Measurements from ENCODE around the gene ETV1. TPM values are rescaled to one million over a fixed set of nuclear protein-coding genes. Genes with fewer than 3 reads are reported as not detected.

Gene ETV1
- total RNA-seq, 2 donors from 2014 or later, result 15.8 to 31.2 TPM

DNA sequence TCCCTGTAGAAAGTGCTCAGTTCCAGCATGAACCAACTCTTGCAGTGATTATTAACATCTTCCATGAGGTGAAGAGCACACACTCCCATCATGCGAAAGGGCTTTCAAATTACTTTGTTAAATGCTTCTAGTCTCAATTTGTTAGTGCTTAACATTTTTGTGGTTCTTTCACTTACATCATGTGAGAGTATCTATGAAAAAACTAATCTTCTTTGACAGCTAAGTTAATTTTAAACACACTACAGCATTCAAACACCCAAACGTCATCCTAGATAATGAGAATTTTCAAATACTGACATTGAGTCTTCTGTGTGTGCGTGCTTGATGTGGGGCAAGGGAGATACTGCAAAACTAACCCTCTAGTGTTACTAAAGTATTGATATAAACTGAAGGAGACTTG lies 84.8 kb downstream of the ETV1 start:
- TF ChIP-seq, protein P1, sequence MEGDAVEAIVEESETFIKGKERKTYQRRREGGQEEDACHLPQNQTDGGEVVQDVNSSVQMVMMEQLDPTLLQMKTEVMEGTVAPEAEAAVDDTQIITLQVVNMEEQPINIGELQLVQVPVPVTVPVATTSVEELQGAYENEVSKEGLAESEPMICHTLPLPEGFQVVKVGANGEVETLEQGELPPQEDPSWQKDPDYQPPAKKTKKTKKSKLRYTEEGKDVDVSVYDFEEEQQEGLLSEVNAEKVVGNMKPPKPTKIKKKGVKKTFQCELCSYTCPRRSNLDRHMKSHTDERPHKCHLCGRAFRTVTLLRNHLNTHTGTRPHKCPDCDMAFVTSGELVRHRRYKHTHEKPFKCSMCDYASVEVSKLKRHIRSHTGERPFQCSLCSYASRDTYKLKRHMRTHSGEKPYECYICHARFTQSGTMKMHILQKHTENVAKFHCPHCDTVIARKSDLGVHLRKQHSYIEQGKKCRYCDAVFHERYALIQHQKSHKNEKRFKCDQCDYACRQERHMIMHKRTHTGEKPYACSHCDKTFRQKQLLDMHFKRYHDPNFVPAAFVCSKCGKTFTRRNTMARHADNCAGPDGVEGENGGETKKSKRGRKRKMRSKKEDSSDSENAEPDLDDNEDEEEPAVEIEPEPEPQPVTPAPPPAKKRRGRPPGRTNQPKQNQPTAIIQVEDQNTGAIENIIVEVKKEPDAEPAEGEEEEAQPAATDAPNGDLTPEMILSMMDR (conservative IDR thresholded peaks at IDR 0.05), result no peak
- 94% methylated on average over 3 of the region's 3 CpGs; no CpG with 5 or more reads in 1 of the 2 experiments for WGBS, 2 experiments (ENCODE audit: insufficient coverage in 1 of 2, insufficient read length in 1 of 2)
- no peaks in the 10 kb centered on the region for H3K27me3 ChIP-seq (ENCODE audit: control insufficient read depth, insufficient read depth, low read length, poor library complexity, severe bottlenecking)
- peaks cover 16% of the 10 kb centered on the region for H3K36me3 Mint-ChIP-seq (ENCODE audit: low read depth)
- no peak for DNase-seq
- no peak overlapping the region for H3K27ac Mint-ChIP-seq
- no peaks in the 10 kb centered on the region for H3K36me3 ChIP-seq (ENCODE audit: control insufficient read depth, insufficient read depth, low read length)
- no peaks in the 10 kb centered on the region for H3K9me3 ChIP-seq (ENCODE audit: control insufficient read depth, low read length)
- H3K4me1 ChIP-seq (ENCODE audit: control insufficient read depth, insufficient read depth, low read length), result no peaks in the 10 kb centered on the region
- no peaks in the 10 kb centered on the region for H3K27me3 Mint-ChIP-seq (ENCODE audit: insufficient read depth)
- no peak overlapping the region for H3K9ac ChIP-seq (ENCODE audit: extremely low read depth, low read length, poor library complexity, severe bottlenecking)
- no peak overlapping the region for H3K27ac ChIP-seq (ENCODE audit: low read depth, low read length)
- no peak overlapping the region for H3K4me3 ChIP-seq (ENCODE audit: low read length)
- H3K4me1 Mint-ChIP-seq, result no peaks in the 10 kb centered on the region
- no peaks in the 10 kb centered on the region for H3K9me3 Mint-ChIP-seq
- no peak overlapping the region for H3K4me3 Mint-ChIP-seq

DNA sequence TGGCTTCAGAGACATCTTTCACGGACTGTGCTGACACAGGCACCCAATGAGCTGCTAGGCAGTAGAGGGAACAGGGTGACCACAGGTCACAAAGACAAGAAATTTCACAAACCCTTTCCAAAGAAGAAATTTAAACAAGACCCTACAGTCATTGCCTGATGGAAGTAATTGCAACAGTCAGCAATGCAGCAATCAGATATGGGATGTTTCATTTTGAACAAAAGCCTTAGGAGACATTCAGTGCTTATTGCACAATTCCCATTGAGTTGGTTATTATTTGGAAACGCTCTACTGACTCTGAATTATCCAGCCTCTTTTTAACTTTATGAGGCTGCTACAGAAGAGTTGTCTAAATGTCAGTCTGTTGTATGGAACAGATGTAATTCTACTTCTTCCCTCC lies 85.5 kb downstream of the ETV1 start:
- H3K36me3 Mint-ChIP-seq (ENCODE audit: low read depth), result peaks cover 16% of the 10 kb centered on the region

DNA sequence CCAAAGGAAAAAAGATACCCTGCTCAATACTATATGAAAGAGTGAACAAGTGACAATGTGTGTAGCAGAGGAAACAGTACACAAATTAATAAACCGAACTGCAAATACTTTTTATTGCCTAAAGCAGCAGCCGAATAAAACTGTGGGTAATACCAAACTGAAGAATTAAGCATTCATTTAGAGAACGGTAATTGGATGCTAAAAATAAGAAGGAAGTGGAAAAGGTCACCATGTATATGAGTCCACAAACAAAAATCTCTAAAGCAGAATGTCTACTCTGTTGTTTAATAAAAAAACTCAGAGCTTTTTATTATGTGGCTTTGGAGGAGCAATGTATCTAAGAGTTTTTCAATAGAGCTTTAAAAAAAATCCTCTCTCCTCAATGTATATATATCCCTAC lies 87.9 kb downstream of the ETV1 start:
- Mint-ChIP-seq H3K9me3 (no peaks in the 10 kb centered on the region), H3K4me1 (no peaks in the 10 kb centered on the region), H3K4me3 (no peak overlapping the region), H3K27ac (no peak overlapping the region), H3K27me3 (ENCODE audit: insufficient read depth) (no peaks in the 10 kb centered on the region), H3K36me3 (ENCODE audit: low read depth) (peaks cover 16% of the 10 kb centered on the region)
- Histone ChIP-seq H3K27me3 (ENCODE audit: control insufficient read depth, insufficient read depth, low read length, poor library complexity, severe bottlenecking) (no peaks in the 10 kb centered on the region), H3K27ac (ENCODE audit: low read depth, low read length) (no peak overlapping the region), H3K36me3 (ENCODE audit: control insufficient read depth, insufficient read depth, low read length) (no peaks in the 10 kb centered on the region), H3K9ac (ENCODE audit: extremely low read depth, low read length, poor library complexity, severe bottlenecking) (no peak overlapping the region), H3K9me3 (ENCODE audit: control insufficient read depth, low read length) (no peaks in the 10 kb centered on the region), H3K4me1 (ENCODE audit: control insufficient read depth, insufficient read depth, low read length) (no peaks in the 10 kb centered on the region), H3K4me3 (ENCODE audit: low read length) (no peak overlapping the region)
- no peak for DNase-seq
- 97 to 100% methylated on average over 3 of the region's 3 CpGs for WGBS, 2 experiments (ENCODE audit: insufficient coverage in 1 of 2, insufficient read length in 1 of 2)
- TF ChIP-seq, protein P1 (conservative IDR thresholded peaks at IDR 0.05), result no peak

More for the DNA sequence above, 85.5 kb downstream of the ETV1 start:
- no peak overlapping the region for H3K27ac Mint-ChIP-seq
- 86 to 100% methylated on average over 1 to 2 of the region's 2 CpGs for WGBS, 2 experiments (ENCODE audit: insufficient coverage in 1 of 2, insufficient read length in 1 of 2)
- Histone ChIP-seq H3K4me3 (ENCODE audit: low read length) (no peak overlapping the region), H3K27me3 (ENCODE audit: control insufficient read depth, insufficient read depth, low read length, poor library complexity, severe bottlenecking) (no peaks in the 10 kb centered on the region), H3K9ac (ENCODE audit: extremely low read depth, low read length, poor library complexity, severe bottlenecking) (no peak overlapping the region), H3K4me1 (ENCODE audit: control insufficient read depth, insufficient read depth, low read length) (no peaks in the 10 kb centered on the region), H3K9me3 (ENCODE audit: control insufficient read depth, low read length) (no peaks in the 10 kb centered on the region), H3K36me3 (ENCODE audit: control insufficient read depth, insufficient read depth, low read length) (no peaks in the 10 kb centered on the region), H3K27ac (ENCODE audit: low read depth, low read length) (no peak overlapping the region)
- H3K4me1 Mint-ChIP-seq, result no peaks in the 10 kb centered on the region
- H3K27me3 Mint-ChIP-seq (ENCODE audit: insufficient read depth), result no peaks in the 10 kb centered on the region
- DNase-seq, result no peak
- H3K9me3 Mint-ChIP-seq, result no peaks in the 10 kb centered on the region
- TF ChIP-seq, protein P1 (conservative IDR thresholded peaks at IDR 0.05), result no peak
- no peak overlapping the region for H3K4me3 Mint-ChIP-seq
